GM12873 (cell line): Measurements from ENCODE around the gene GREM1.

Experiments
- CTCF ChIP-seq: IDR thresholded peaks from 2 replicates; pipeline ENCODE4 v1.5.1; 2012; ENCODE audit warnings: low read depth, mild to moderate bottlenecking, moderate library complexity, low read length, control low read depth; ENCODE audit not compliant: insufficient read depth; ENCODE audit errors: missing control alignments

The GREM1 gene

DNA sequence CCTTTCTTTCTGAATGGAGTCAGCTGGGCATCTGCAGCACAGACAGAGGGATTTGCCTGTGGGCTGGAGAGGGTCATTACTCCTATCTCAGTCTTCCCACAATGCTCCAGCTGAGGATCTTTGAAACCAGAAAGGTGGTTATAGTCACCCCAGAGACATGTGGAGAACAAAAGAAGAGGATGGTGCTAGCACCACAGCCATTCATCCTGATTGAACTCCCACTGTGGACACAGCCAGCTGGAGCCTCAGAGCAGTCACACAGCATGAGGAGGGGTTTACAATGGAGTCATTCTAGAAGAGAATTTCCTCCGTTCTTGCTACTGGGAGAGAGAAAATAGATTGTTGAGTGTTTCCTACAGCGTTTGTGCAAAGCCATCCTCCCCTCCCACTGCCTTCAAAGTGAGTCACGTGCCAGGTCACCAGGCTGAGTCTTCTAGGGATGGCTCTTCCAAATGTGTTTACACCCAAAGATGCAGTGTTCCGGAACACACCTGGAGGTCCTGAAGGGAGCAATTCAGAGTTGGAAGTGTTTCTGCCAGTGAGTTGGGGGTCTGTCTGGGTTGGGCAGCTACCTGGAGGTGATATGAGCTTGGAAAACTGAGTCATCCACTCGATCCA lies 18.9 kb upstream of the GREM1 start:
- no peak for TF ChIP-seq CTCF

DNA sequence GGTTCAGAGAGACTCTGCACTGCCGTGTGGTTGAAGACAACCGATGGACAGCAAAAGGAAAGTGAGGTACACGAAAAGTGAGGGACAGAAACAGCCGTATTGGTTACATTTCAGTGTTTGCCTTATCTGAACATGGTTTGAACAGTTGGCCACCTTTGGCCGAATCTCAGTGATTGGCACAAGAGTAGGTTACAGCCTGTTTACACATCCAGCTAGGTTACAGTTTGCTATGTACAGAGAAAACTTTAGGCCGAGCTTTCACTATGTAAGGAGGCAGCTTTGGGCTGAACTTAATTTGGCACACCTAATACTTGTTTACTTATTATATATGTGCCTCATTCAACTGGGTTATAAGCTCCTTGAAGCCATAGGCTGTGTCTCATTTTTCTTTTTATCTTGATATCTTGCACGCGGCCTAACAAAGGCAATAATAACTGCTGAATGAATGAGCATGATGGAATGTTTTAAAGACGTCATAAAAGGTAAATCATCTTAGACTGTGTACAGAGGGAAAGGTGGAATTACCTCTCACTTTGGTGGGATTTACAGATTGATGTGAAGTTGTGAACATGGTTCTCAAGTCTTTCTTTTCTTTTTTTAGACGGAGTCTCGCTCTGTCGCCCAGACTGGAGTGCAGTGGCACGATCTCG lies 17.2 kb upstream of the GREM1 start:
- TF ChIP-seq CTCF = no peak

DNA sequence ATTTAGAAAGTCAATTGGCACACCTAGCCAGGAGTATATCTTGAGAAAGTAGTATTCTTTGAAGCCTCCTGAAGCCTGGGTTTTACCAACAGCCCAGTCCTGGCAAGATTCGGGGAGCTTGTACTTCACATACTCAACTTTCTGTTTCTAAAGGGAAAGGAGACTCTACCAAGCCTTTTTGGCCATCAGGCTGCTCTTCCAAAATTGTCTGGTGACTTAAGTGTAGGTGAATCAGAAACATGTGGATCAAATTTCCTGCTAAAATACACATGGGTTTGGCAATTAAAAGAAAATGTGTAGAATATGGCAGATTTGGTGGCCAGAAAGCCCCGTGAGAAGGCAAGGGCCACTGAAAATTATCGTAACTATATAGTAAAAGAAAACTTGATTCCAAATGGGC lies 15.9 kb upstream of the GREM1 start:
- TF ChIP-seq CTCF = no peak

DNA sequence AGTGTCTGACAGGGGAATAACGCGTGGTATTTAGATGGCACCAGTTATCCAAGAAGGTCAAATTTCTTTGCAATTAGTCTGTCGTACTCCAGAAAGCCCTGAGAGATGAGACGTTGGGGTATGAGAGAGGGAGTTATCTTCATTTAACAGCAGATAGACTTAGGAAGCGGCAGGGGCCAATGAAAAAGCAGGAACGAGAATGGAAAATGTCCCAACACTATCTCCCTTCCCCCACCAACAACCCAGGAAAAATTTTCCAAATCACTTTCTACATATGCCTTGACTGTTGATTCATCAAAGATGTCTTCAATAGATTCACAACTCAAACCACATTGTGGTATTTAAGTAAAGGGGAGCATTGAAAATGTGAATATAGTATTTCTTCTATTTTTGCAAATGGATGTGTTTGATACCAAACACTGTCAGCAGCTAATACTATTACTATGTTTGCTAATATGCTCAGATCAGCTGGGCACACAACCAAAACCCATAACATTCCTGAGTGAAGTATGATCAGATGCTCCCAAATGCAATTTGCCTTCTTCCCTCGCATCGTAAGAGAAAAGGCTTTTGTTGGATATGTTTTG lies 13.3 kb upstream of the GREM1 start:
- no peak for TF ChIP-seq CTCF

DNA sequence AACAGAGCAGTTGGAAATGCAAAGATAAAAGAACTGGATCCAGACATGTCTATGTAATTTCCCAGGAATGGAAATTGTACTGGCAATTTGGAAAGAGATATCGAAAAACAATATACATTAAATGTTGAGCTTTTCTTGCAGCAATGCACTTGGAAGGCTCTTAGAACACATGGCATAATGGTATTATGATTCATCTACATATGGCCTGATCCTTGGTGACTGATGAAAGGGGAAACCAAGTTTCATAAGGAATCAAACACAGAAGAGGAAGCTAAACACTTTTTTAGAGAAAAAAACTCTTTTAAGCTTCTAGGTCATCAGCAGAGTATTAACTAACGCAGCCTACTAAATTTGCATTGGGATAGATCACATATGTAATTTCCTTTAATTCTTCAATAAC lies 12.4 kb upstream of the GREM1 start:
- no peak for TF ChIP-seq CTCF

- TF ChIP-seq CTCF = no peak
These were observed 11.1 kb upstream of the GREM1 start for GRCh38 chr15:32706704-32707103.

DNA sequence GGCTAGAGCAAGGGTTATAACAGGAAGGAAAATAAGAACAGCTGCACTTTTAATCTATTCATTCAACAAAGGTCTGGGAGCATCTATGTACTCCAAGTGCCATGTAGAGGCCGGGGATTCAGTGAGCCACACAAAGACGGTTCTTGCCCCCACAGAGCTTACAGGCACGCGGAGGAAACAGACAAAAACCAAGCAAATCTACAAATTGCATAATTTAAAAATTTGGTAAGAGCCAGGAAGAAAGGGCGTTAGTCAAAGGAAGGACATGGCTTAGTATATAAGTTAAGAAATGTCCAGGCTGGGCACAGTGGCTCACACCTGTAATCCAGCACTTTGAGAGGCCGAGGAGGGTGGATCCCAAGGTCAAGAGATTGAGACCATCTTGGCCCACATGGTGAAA lies 10.4 kb upstream of the GREM1 start:
- TF ChIP-seq CTCF = no peak
